GM23338 (cell line): ENCODE results near the gene SSR4. TPM values are rescaled to one million over a fixed set of nuclear protein-coding genes. Genes with fewer than 3 reads are reported as not detected.

Experiments
- ATAC-seq: fragments of 200-7000 bp; cut with Tn5 transposase; 3 replicates; pipeline ENCODE4 v1.9.1; 2020
- DNase-seq: peaks from one replicate; pipeline ENCODE4 v3.0.0-alpha.2; 2015; ENCODE audit warnings: low spot score
- H2AFZ ChIP-seq: fragments of 200-600 bp; sonication (generic); 2 replicates; pipeline ENCODE4 v1.8.0; 2016; ENCODE audit warnings: antibody characterized with exemption, mild to moderate bottlenecking, moderate library complexity
- H3F3A ChIP-seq: fragments of 200-600 bp; sonication (generic); replicated peaks from 2 replicates; pipeline ENCODE4 v1.8.0; 2017; ENCODE audit warnings: antibody characterized with exemption, mixed run types, low read depth
- H3K27ac ChIP-seq: fragments of 200-600 bp; sonication (generic); 2 replicates; pipeline ENCODE4 v1.6.1; 2016; ENCODE audit warnings: low read depth
- H3K27me3 ChIP-seq: fragments of 200-600 bp; sonication (generic); 2 replicates; pipeline ENCODE4 v1.8.0; 2016; ENCODE audit warnings: mild to moderate bottlenecking, mixed run types, moderate library complexity; ENCODE audit not compliant: insufficient read depth
- H3K36me3 ChIP-seq: fragments of 200-600 bp; sonication (generic); 2 replicates; pipeline ENCODE4 v1.8.0; 2016; ENCODE audit warnings: mild to moderate bottlenecking; ENCODE audit not compliant: insufficient read depth
- H3K4me1 ChIP-seq: fragments of 200-600 bp; sonication (generic); 2 replicates; pipeline ENCODE4 v1.8.0; 2016; ENCODE audit warnings: mild to moderate bottlenecking, moderate library complexity; ENCODE audit not compliant: insufficient read depth
- H3K4me2 ChIP-seq: fragments of 200-600 bp; sonication (generic); 2 replicates; pipeline ENCODE4 v1.7.1; 2017; ENCODE audit warnings: mixed run types
- H3K4me3 ChIP-seq: fragments of 200-600 bp; sonication (generic); 2 replicates; pipeline ENCODE4 v1.6.1; 2016; ENCODE audit warnings: mixed run types
- H3K79me2 ChIP-seq: fragments of 200-600 bp; sonication (generic); replicated peaks from 2 replicates; pipeline ENCODE4 v1.8.0; 2017; ENCODE audit warnings: mild to moderate bottlenecking; ENCODE audit not compliant: insufficient read depth
- H3K9me2 ChIP-seq: fragments of 200-600 bp; sonication (generic); 2 replicates; pipeline ENCODE4 v1.8.0; 2017; ENCODE audit not compliant: insufficient read depth
- H4K20me1 ChIP-seq: fragments of 200-600 bp; sonication (generic); replicated peaks from 2 replicates; pipeline ENCODE4 v1.8.0; 2017; ENCODE audit warnings: mild to moderate bottlenecking; ENCODE audit not compliant: insufficient read depth
- H3K27ac Mint-ChIP-seq: 2 replicates; pipeline ENCODE4 v1.8.0; 2020; ENCODE audit warnings: inconsistent platforms, mild to moderate bottlenecking, moderate library complexity, mixed read lengths
- H3K27me3 Mint-ChIP-seq: 3 replicates; pipeline ENCODE4 v1.8.0; 2022; ENCODE audit warnings: low read depth, mild to moderate bottlenecking, moderate library complexity, mixed read lengths, inconsistent platforms; ENCODE audit not compliant: insufficient read depth, poor library complexity
- H3K36me3 Mint-ChIP-seq: 3 replicates; pipeline ENCODE4 v1.8.0; 2021; ENCODE audit warnings: low read depth, mild to moderate bottlenecking, inconsistent platforms, moderate library complexity, mixed read lengths
- H3K4me1 Mint-ChIP-seq: 3 replicates; pipeline ENCODE4 v1.8.0; 2020; ENCODE audit warnings: mild to moderate bottlenecking, inconsistent platforms, mixed read lengths
- H3K4me3 Mint-ChIP-seq: 3 replicates; pipeline ENCODE4 v1.8.0; 2021; ENCODE audit warnings: moderate library complexity, mild to moderate bottlenecking, inconsistent platforms, mixed read lengths
- H3K9me3 Mint-ChIP-seq: 3 replicates; pipeline ENCODE4 v1.8.0; 2020; ENCODE audit warnings: moderate library complexity, mild to moderate bottlenecking, inconsistent platforms, mixed read lengths
- CREB1 ChIP-seq: fragments of 250-450 bp; sonication (Bioruptor Pico); IDR thresholded peaks from 2 replicates; pipeline ENCODE4 v1.5.0; 2020; ENCODE audit warnings: low read depth, mild to moderate bottlenecking, moderate library complexity
- EZH2 ChIP-seq: fragments of 200-600 bp; sonication (generic); IDR thresholded peaks from one replicate; pipeline ENCODE4 v1.8.0; 2017; ENCODE audit warnings: antibody characterized with exemption, mild to moderate bottlenecking, low read depth; ENCODE audit not compliant: unreplicated experiment
- EZH2phosphoT487 ChIP-seq: fragments of 200-600 bp; sonication (generic); IDR thresholded peaks from one replicate; pipeline ENCODE4 v1.8.1; 2018; ENCODE audit warnings: antibody characterized with exemption; ENCODE audit not compliant: unreplicated experiment
- JUNB ChIP-seq: IDR thresholded peaks from one replicate; pipeline ENCODE4 v1.6.1; 2016; ENCODE audit warnings: antibody characterized with exemption; ENCODE audit not compliant: unreplicated experiment
- NANOG ChIP-seq: IDR thresholded peaks from 2 replicates; pipeline ENCODE4 v1.6.1; 2016; ENCODE audit warnings: antibody characterized with exemption, borderline replicate concordance
- POLR2AphosphoS5 ChIP-seq: IDR thresholded peaks from 2 replicates; pipeline ENCODE4 v1.6.1; 2016; ENCODE audit warnings: antibody characterized with exemption, low read depth
- STAT1 ChIP-seq: IDR thresholded peaks from one replicate; pipeline ENCODE4 v1.6.1; 2016; ENCODE audit warnings: antibody characterized with exemption; ENCODE audit not compliant: unreplicated experiment
- ZNF114 ChIP-seq: fragments of 250-450 bp; sonication (Bioruptor Pico); IDR thresholded peaks from 2 replicates; pipeline ENCODE4 v1.5.0; 2020; ENCODE audit warnings: mild to moderate bottlenecking, moderate library complexity
- ZNF331 ChIP-seq: fragments of 250-450 bp; sonication (Bioruptor Pico); IDR thresholded peaks from 2 replicates; pipeline ENCODE4 v1.5.0; 2020; ENCODE audit warnings: low read depth, mild to moderate bottlenecking, moderate library complexity
- polyA plus RNA-seq: library from polyadenylated mRNA; unstranded; fragments of >200 nt; fragmentation: Nextera tagmentation; extraction: Ambion mirVana; gene quantifications from 2 replicates; pipeline ENCODE4 v1.2.1, GENCODE V29; 2016
- total RNA-seq: library from RNA; depleted of rRNA; stranded (reverse); fragments of >200 nt; shearing (Covaris generic); gene quantifications from 2 replicates; pipeline ENCODE4 v1.2.3, GENCODE V29; 2014
- TF ChIP-seq, protein P1 (sequence below), 2 experiments: fragments of 200-600 bp in 1 of 2; sonication (generic) in 1 of 2; conservative IDR thresholded peaks; 2 replicates each; pipeline versions ENCODE4 v1.5.1 to v1.6.1; 2016 to 2017; ENCODE audit warnings: antibody characterized with exemption in 2 of 2, low read depth in 2 of 2, mild to moderate bottlenecking in 2 of 2, moderate library complexity in 1 of 2
- TF ChIP-seq, protein P2 (sequence below): IDR thresholded peaks from 2 replicates; pipeline ENCODE4 v1.6.1; 2016; ENCODE audit warnings: antibody characterized with exemption
- TF ChIP-seq, protein P3 (sequence below): IDR thresholded peaks from one replicate; pipeline ENCODE4 v1.6.1; 2018; ENCODE audit warnings: antibody characterized with exemption; ENCODE audit not compliant: unreplicated experiment
- TF ChIP-seq, protein P4 (sequence below): fragments of 250-450 bp; sonication (Bioruptor Pico); IDR thresholded peaks from 2 replicates; pipeline ENCODE4 v1.5.0; 2020; ENCODE audit warnings: mild to moderate bottlenecking, moderate library complexity

Gene SSR4
- total and polyA plus RNA-seq, 2 experiments from 2014 or later, result 107 to 352 TPM

DNA sequence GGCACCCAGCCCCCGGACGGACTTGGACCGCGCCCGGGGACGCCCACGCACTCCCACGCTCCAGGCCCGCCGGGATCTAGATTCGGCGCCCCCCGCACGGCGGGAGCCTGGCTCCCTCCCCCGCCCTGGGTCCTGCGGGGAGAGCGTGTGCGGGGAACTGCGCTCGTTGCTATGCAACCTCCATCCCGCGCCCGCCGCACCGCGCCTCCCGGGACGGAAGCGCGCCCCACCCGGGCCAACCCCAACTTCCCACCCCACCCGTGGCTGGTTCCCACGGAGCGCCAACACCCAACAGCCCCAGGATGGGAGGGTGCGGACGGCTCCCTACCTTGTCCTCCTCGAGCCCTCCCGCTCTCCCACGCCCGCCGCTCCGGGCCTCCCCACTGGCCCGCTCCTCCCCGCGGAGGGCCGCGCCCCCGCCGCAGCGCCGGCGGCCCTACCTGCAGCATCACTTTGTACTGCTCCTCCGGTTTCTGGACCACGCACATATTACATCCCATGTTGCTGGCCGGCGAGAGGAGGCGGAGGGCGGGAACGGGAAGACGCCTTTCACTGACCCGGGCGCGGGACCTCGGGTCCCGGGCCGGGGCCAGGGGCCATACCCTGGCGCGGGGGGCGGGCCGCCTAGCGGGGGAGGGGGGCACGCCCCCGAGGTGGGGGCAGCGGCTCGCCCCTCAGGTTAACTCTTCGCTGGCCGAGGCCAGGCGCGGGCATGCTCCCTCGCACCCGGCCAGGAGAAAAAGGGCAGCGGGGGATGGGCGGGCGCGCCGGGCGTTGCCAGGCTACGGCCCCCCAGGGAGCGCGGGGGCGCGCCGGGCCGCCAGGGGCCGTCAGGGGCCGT is 35.6 kb downstream of the SSR4 start, which contains the start of gene PDZD4:
PDZD4 (minus strand) TSS at position 746 of the 841 bp plus-strand sequence; CDS start at position 500, 246 bp downstream.
- H3K27me3 ChIP-seq, result no peaks in the 10 kb centered on the region
- TF ChIP-seq, protein P1, sequence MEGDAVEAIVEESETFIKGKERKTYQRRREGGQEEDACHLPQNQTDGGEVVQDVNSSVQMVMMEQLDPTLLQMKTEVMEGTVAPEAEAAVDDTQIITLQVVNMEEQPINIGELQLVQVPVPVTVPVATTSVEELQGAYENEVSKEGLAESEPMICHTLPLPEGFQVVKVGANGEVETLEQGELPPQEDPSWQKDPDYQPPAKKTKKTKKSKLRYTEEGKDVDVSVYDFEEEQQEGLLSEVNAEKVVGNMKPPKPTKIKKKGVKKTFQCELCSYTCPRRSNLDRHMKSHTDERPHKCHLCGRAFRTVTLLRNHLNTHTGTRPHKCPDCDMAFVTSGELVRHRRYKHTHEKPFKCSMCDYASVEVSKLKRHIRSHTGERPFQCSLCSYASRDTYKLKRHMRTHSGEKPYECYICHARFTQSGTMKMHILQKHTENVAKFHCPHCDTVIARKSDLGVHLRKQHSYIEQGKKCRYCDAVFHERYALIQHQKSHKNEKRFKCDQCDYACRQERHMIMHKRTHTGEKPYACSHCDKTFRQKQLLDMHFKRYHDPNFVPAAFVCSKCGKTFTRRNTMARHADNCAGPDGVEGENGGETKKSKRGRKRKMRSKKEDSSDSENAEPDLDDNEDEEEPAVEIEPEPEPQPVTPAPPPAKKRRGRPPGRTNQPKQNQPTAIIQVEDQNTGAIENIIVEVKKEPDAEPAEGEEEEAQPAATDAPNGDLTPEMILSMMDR (conservative IDR thresholded peaks at IDR 0.05; ENCODE audit: low read depth in 2 of 2), result no peak
- TF ChIP-seq JUNB (no peak), ZNF331 (CRISPR knock-in tag) (no peak), NANOG (no peak), EZH2 (no peak), STAT1 (no peak), CREB1 (CRISPR knock-in tag) (no peak), ZNF114 (CRISPR knock-in tag) (no peak), POLR2AphosphoS5 (no peak; the same call in 1 of the 2 replicates), EZH2phosphoT487 (no peak)
- TF ChIP-seq, protein P2, sequence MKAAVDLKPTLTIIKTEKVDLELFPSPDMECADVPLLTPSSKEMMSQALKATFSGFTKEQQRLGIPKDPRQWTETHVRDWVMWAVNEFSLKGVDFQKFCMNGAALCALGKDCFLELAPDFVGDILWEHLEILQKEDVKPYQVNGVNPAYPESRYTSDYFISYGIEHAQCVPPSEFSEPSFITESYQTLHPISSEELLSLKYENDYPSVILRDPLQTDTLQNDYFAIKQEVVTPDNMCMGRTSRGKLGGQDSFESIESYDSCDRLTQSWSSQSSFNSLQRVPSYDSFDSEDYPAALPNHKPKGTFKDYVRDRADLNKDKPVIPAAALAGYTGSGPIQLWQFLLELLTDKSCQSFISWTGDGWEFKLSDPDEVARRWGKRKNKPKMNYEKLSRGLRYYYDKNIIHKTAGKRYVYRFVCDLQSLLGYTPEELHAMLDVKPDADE, result no peak
- TF ChIP-seq, protein P3, sequence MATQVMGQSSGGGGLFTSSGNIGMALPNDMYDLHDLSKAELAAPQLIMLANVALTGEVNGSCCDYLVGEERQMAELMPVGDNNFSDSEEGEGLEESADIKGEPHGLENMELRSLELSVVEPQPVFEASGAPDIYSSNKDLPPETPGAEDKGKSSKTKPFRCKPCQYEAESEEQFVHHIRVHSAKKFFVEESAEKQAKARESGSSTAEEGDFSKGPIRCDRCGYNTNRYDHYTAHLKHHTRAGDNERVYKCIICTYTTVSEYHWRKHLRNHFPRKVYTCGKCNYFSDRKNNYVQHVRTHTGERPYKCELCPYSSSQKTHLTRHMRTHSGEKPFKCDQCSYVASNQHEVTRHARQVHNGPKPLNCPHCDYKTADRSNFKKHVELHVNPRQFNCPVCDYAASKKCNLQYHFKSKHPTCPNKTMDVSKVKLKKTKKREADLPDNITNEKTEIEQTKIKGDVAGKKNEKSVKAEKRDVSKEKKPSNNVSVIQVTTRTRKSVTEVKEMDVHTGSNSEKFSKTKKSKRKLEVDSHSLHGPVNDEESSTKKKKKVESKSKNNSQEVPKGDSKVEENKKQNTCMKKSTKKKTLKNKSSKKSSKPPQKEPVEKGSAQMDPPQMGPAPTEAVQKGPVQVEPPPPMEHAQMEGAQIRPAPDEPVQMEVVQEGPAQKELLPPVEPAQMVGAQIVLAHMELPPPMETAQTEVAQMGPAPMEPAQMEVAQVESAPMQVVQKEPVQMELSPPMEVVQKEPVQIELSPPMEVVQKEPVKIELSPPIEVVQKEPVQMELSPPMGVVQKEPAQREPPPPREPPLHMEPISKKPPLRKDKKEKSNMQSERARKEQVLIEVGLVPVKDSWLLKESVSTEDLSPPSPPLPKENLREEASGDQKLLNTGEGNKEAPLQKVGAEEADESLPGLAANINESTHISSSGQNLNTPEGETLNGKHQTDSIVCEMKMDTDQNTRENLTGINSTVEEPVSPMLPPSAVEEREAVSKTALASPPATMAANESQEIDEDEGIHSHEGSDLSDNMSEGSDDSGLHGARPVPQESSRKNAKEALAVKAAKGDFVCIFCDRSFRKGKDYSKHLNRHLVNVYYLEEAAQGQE, result no peak
- TF ChIP-seq, protein P4, sequence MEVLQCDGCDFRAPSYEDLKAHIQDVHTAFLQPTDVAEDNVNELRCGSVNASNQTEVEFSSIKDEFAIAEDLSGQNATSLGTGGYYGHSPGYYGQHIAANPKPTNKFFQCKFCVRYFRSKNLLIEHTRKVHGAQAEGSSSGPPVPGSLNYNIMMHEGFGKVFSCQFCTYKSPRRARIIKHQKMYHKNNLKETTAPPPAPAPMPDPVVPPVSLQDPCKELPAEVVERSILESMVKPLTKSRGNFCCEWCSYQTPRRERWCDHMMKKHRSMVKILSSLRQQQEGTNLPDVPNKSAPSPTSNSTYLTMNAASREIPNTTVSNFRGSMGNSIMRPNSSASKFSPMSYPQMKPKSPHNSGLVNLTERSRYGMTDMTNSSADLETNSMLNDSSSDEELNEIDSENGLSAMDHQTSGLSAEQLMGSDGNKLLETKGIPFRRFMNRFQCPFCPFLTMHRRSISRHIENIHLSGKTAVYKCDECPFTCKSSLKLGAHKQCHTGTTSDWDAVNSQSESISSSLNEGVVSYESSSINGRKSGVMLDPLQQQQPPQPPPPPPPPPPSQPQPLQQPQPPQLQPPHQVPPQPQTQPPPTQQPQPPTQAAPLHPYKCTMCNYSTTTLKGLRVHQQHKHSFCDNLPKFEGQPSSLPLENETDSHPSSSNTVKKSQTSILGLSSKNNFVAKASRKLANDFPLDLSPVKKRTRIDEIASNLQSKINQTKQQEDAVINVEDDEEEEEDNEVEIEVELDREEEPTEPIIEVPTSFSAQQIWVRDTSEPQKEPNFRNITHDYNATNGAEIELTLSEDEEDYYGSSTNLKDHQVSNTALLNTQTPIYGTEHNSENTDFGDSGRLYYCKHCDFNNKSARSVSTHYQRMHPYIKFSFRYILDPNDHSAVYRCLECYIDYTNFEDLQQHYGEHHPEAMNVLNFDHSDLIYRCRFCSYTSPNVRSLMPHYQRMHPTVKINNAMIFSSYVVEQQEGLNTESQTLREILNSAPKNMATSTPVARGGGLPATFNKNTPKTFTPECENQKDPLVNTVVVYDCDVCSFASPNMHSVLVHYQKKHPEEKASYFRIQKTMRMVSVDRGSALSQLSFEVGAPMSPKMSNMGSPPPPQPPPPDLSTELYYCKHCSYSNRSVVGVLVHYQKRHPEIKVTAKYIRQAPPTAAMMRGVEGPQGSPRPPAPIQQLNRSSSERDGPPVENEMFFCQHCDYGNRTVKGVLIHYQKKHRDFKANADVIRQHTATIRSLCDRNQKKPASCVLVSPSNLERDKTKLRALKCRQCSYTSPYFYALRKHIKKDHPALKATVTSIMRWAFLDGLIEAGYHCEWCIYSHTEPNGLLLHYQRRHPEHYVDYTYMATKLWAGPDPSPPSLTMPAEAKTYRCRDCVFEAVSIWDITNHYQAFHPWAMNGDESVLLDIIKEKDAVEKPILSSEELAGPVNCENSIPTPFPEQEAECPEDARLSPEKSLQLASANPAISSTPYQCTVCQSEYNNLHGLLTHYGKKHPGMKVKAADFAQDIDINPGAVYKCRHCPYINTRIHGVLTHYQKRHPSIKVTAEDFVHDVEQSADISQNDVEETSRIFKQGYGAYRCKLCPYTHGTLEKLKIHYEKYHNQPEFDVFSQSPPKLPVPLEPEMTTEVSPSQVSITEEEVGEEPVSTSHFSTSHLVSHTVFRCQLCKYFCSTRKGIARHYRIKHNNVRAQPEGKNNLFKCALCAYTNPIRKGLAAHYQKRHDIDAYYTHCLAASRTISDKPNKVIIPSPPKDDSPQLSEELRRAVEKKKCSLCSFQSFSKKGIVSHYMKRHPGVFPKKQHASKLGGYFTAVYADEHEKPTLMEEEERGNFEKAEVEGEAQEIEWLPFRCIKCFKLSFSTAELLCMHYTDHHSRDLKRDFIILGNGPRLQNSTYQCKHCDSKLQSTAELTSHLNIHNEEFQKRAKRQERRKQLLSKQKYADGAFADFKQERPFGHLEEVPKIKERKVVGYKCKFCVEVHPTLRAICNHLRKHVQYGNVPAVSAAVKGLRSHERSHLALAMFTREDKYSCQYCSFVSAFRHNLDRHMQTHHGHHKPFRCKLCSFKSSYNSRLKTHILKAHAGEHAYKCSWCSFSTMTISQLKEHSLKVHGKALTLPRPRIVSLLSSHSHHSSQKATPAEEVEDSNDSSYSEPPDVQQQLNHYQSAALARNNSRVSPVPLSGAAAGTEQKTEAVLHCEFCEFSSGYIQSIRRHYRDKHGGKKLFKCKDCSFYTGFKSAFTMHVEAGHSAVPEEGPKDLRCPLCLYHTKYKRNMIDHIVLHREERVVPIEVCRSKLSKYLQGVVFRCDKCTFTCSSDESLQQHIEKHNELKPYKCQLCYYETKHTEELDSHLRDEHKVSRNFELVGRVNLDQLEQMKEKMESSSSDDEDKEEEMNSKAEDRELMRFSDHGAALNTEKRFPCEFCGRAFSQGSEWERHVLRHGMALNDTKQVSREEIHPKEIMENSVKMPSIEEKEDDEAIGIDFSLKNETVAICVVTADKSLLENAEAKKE (CRISPR knock-in tag), result no peak
- ATAC-seq, result peak; percentile 17
- H3K4me1 ChIP-seq, result peaks cover 21% of the 10 kb centered on the region
- Mint-ChIP-seq H3K4me3 (peak within 1 kb of the TSS; percentile 83), H3K9me3 (no peaks in the 10 kb centered on the region), H3K27ac (no peak within 1 kb of the TSS), H3K27me3 (peaks cover 13% of the 10 kb centered on the region), H3K4me1 (peaks cover 33% of the 10 kb centered on the region), H3K36me3 (peaks cover 20% of the 10 kb centered on the region)
- no peaks in the 10 kb centered on the region; the same call in 1 of the 2 replicates for H4K20me1 ChIP-seq
- peaks cover 57% of the 10 kb centered on the region for H3K79me2 ChIP-seq
- H3K9me2 ChIP-seq, result no peaks in the 10 kb centered on the region
- H3K4me2 ChIP-seq, result peak within 1 kb of the TSS; percentile 84
- no peaks in the 10 kb centered on the region for H3K36me3 ChIP-seq
- H3F3A ChIP-seq, result no peaks in the 10 kb centered on the region
- peak; percentile 53 for DNase-seq
- peak within 1 kb of the TSS; percentile 87; the same call in 1 of the 2 replicates for H3K27ac ChIP-seq
- H2AFZ ChIP-seq, result no peak within 1 kb of the TSS
- peak within 1 kb of the TSS; percentile 75 for H3K4me3 ChIP-seq
